Ovary (tissue), 9 donors: Measurements from ENCODE around the gene P2RY2. TPM values are rescaled to one million over a fixed set of nuclear protein-coding genes. Genes with fewer than 3 reads are reported as not detected.

ENCODE experiments used
- DNase-seq, 5 donors: peaks; one replicate each; pipeline ENCODE4 v3.0.0-alpha.2; 2019 to 2020
- H3K27ac ChIP-seq, 2 donors: fragments of 200-600 bp; one replicate each; pipeline versions ENCODE4 v1.5.1 to v1.8.0; 2019 to 2022
- H3K27me3 ChIP-seq: fragments of 200-600 bp; one replicate; pipeline ENCODE4 v1.8.0; 2022
- H3K36me3 ChIP-seq: fragments of 200-600 bp; sonication (generic); one replicate; pipeline ENCODE4 v1.5.1; 2019
- H3K4me1 ChIP-seq: one replicate; pipeline ENCODE4 v1.8.1; 2013; ENCODE audit warnings: mild to moderate bottlenecking, moderate library complexity; ENCODE audit not compliant: insufficient read depth
- H3K4me3 ChIP-seq: fragments of 200-600 bp; sonication (generic); one replicate; pipeline ENCODE4 v1.5.1; 2017
- H3K9me3 ChIP-seq, 2 donors: fragments of 200-600 bp in 1 of 2; sonication (generic) in 1 of 2; one replicate each; pipeline versions ENCODE4 v1.5.1 to v1.8.1; 2013 to 2019; ENCODE audit warnings: mild to moderate bottlenecking in 1 of 2, moderate library complexity in 1 of 2
- EP300 ChIP-seq: sonication (generic); formaldehyde crosslinking; IDR thresholded peaks from one replicate; pipeline ENCODE4 v1.6.1; 2017; ENCODE audit warnings: antibody characterized with exemption
- POLR2A ChIP-seq: fragments of 450-650 bp; IDR thresholded peaks from one replicate; pipeline ENCODE4 v1.6.1; 2017; ENCODE audit warnings: antibody characterized with exemption, mild to moderate bottlenecking, moderate library complexity
- WGBS, 3 donors: extraction: QIAGEN DNeasy Blood & Tissue Kit in 1 of 3; methylation state at CpG; one replicate each; pipeline versions ENCODE4 v1.1.5 to v1.1.7; 2013 to 2017; 5-methylcytosine and 5-hydroxymethylcytosine counted together
- intact Hi-C, 4 donors: fragments of 100-400 bp; cut with DNase I; formaldehyde crosslinking; loops; one replicate each; pipeline versions ENCODE4 v1.11.0 to v1.15.1; 2022 to 2023
- polyA plus RNA-seq, 2 donors: library from polyadenylated mRNA; stranded (reverse); fragments of 200-250 nt in 1 of 2; fragments of 350-450 nt in 1 of 2; fragmentation: Illumina TruSeq in 1 of 2; extraction: RNeasy Lipid Tissue Mini Kit (QIAGEN cat#74804) in 1 of 2; gene quantifications; one replicate each; pipeline ENCODE4 v1.2.3, GENCODE V29; 2013 to 2014
- total RNA-seq, 7 donors: library from RNA; depleted of rRNA in 2 of 7; stranded (reverse); fragments of >200 nt in 2 of 7; fragmentation: NEBNext Ultra II Directional in 3 of 7; extraction: Animal tissue kit (Norgen Biotek cat#: 25700) in 3 of 7; gene quantifications; one replicate each; pipeline versions ENCODE4 v1.1.0 to v1.2.4, GENCODE V29; 2016 to 2023
- TF ChIP-seq, protein P1 (sequence below), 3 donors: fragments of 450-650 bp in 2 of 3; fragments of 200-600 bp in 1 of 3; IDR thresholded peaks; one replicate each; pipeline versions ENCODE4 v1.5.1 to v1.8.0; 2016 to 2022; ENCODE audit warnings: antibody characterized with exemption in 3 of 3, mild to moderate bottlenecking in 1 of 3
- donor health status: DM: no; HTN: no; CAD: no; lungs with moderate emphysema.
- donor health status: DM: no; HTN: no; CAD: no.
- donor health status: Bipolar disorder and iron deficiency.
- donor health status: DM: yes; HTN: yes; CAD: no.
- donor health status: DM: no; HTN: no; CAD: no.
- donor health status: DM: yes; HTN: yes; CAD: no.

Gene P2RY2
- total and polyA plus RNA-seq, 9 donors: 0.44 to 1.6 (median 1.0) TPM

DNA sequence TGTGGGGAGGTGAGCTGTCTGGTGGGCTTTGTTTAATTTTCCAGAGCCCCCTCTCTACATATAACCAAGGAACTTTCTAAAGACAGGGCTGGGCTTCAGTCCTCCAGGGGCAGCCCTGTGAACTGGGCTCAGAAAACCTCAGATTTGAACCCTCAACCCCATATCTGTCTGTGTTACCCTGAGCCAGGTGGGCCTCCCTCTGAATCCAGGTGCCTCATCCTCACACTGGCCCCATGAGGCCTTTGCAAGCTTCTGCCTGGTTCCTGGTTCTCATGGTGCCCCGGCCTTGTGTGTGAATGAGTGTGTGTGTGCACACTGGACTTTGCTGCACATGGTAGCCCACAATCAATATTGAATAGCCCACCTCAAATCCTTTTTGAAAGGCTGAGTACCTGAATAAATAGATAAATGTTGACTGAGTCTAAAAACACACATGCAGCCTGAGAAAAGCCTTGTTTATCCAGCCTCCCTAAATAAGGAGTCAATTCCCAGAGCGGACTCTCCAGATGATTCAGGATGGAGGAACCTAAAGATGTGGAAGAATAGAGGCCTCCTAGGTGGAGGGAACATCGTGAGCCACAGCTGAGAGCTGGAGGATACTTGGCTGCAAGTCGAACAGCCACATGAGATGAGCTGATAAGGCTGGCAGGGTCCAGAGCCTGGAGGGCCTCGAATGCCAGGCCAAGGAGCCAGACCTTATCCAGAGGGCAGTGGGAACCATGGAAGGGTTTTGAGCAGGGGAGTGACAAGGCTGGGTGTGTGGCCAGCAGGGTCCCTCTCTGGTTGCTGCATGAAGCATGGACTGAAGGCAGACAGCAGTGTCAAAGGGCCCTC, 28.1 kb upstream of the P2RY2 start:
- Histone ChIP-seq H3K4me3 (no peak overlapping the region), H3K4me1 (peaks cover 7% of the 10 kb centered on the region), H3K9me3 (no peaks in the 10 kb centered on the region), H3K27me3 (no peaks in the 10 kb centered on the region), H3K36me3 (no peaks in the 10 kb centered on the region), H3K27ac (no peak overlapping the region)
- intact Hi-C loops: loop anchor here in 3 of 4 donors (5.0 to 10.0 kb wide), 3 partner anchors 47 to 95 kb away; no protein-coding TSS in a partner anchor
- no peak for TF ChIP-seq POLR2A
- TF ChIP-seq, protein P1, sequence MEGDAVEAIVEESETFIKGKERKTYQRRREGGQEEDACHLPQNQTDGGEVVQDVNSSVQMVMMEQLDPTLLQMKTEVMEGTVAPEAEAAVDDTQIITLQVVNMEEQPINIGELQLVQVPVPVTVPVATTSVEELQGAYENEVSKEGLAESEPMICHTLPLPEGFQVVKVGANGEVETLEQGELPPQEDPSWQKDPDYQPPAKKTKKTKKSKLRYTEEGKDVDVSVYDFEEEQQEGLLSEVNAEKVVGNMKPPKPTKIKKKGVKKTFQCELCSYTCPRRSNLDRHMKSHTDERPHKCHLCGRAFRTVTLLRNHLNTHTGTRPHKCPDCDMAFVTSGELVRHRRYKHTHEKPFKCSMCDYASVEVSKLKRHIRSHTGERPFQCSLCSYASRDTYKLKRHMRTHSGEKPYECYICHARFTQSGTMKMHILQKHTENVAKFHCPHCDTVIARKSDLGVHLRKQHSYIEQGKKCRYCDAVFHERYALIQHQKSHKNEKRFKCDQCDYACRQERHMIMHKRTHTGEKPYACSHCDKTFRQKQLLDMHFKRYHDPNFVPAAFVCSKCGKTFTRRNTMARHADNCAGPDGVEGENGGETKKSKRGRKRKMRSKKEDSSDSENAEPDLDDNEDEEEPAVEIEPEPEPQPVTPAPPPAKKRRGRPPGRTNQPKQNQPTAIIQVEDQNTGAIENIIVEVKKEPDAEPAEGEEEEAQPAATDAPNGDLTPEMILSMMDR (IDR thresholded peaks at IDR 0.05): no peak
- no peak for TF ChIP-seq EP300
- WGBS, 3 donors: 71 to 76% (median 75%) methylated on average over 5 of the region's 5 CpGs
- no peak for DNase-seq

DNA sequence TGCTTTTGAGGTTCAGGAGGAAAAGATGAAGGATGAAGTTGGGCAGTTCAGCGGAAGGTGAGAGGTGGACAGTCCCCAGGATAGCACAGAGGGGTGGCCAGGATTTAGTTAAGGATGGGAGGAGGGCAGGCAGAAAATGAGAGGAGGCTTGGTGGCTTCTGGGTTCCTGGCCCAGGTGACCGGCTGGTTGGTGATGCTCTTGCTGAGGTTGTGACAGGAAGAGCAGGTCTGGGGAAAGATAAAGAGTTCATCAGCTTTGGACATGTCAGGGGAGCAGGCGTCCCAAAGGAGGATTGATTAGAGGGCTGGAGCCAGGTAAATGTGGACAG, 27.6 kb upstream of the P2RY2 start:
- intact Hi-C loops: no loop called here
- H3K4me3 ChIP-seq: no peak overlapping the region
- no peaks in the 10 kb centered on the region for H3K36me3 ChIP-seq

DNA sequence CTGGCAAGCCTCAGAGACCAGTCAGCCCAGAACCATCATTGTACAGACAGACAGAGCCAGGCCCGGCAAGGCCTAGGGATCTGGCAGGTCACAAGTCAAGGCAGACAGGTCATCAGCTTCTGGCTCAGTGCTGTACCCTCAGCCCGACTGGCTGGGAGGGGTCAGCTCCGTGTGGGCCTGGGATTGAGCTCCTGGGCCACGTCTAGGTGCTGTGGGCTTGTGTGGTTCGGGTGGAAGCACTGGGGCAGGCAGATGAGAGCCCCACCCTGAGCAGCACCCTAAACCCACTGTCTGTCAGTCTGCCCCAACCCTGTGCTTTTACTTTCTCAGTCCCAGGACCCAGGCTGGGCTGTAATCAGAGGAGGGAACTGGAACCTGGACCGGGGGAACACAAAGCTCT, 26.9 kb upstream of the P2RY2 start:
- WGBS, 3 donors: 71 to 85% (median 81%) methylated on average over 6 of the region's 6 CpGs
- no peak overlapping the region for H3K4me3 ChIP-seq
- H3K4me1 ChIP-seq: peaks cover 2% of the 10 kb centered on the region
- H3K27ac ChIP-seq: no peak overlapping the region
- TF ChIP-seq POLR2A: no peak
- TF ChIP-seq, protein P1 (IDR thresholded peaks at IDR 0.05): no peak
- no peaks in the 10 kb centered on the region for H3K36me3 ChIP-seq
- H3K9me3 ChIP-seq: no peaks in the 10 kb centered on the region
- intact Hi-C loops: no loop called here
- no peaks in the 10 kb centered on the region for H3K27me3 ChIP-seq
- peak in 1 of 5 donors; percentile 18 for DNase-seq

More for the DNA sequence above, 27.6 kb upstream of the P2RY2 start:
- TF ChIP-seq EP300 (no peak), POLR2A (no peak)
- TF ChIP-seq, protein P1 (IDR thresholded peaks at IDR 0.05): no peak
- WGBS, 3 donors: 97% methylated on average over 3 of the region's 3 CpGs
- H3K27ac ChIP-seq: no peak overlapping the region
- H3K9me3 ChIP-seq: no peaks in the 10 kb centered on the region
- H3K27me3 ChIP-seq: no peaks in the 10 kb centered on the region
- peaks cover 3% of the 10 kb centered on the region for H3K4me1 ChIP-seq
- no peak for DNase-seq

DNA sequence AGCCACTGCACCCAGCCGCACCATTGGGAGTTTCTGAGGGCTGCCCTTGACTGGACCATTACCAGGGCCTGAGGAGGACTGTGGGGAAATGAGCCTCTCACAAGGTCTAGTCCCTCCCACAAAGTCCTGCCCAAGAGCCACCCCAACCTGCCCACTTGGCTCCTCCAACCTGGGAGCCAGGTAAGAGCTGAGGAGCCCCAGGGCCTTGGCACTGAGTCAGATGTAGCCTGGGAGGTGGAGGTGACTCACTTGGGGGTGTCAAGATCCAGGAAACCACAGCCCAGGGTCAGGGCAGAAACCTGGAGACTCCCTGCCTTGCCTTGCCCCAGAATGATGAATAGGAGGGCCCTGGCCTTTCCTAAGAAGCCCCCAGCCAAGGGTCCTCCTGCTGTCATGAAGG, 25.8 kb upstream of the P2RY2 start:
- intact Hi-C loops: no loop called here
- DNase-seq: peak in 1 of 5 donors; percentile 21
- Histone ChIP-seq H3K4me3 (no peak overlapping the region), H3K27ac (no peak overlapping the region), H3K4me1 (peaks cover 2% of the 10 kb centered on the region), H3K9me3 (no peaks in the 10 kb centered on the region), H3K36me3 (no peaks in the 10 kb centered on the region), H3K27me3 (no peaks in the 10 kb centered on the region)
- TF ChIP-seq EP300 (no peak), POLR2A (no peak)
- TF ChIP-seq, protein P1 (IDR thresholded peaks at IDR 0.05): no peak
- 100% methylated on average over 1 of the region's 1 CpG for WGBS, 3 donors
